Frontal cortex (tissue), 4 donors: Measurements from ENCODE around the gene TRIM17. TPM values are rescaled to one million over a fixed set of nuclear protein-coding genes. Genes with fewer than 3 reads are reported as not detected.

Experiments
- DNase-seq, 2 donors: peaks; one replicate each; pipeline ENCODE4 v3.0.0; 2012; ENCODE audit warnings: low spot score in 2 of 2
- FAIRE-seq: peaks from 2 replicates; lab custom pipeline; 2012; peaks lifted over from hg19 to GRCh38; lab: Jason Lieb, UNC
- total RNA-seq: library from RNA; depleted of rRNA; stranded (reverse); fragments of >200 nt; gene quantifications from one replicate; pipeline ENCODE4 v1.2.3, GENCODE V29; 2014
- donor health status: control.
- donor health status: control.
- donor health status: control.

Gene TRIM17
- total RNA-seq, 1 donor from 2014 or later = 1.6 TPM

GRCh38 chr1:228423404-228424053 is 6.9 kb upstream of the TRIM17 start:
- DNase-seq = no peak
- FAIRE-seq = no peak

GRCh38 chr1:228420968-228421826 is 4.5 kb upstream of the TRIM17 start:
- FAIRE-seq (no peak), DNase-seq (no peak)

- FAIRE-seq = no peak
- no peak for DNase-seq
These were observed 982 bp upstream of the TRIM17 start for GRCh38 chr1:228417483-228418203.

- DNase-seq = no peak
- no peak for FAIRE-seq
These were observed 400 bp upstream of the TRIM17 start for GRCh38 chr1:228417061-228417460.

- FAIRE-seq = no peak
These were observed 826 bp downstream of the TRIM17 start for GRCh38 chr1:228415853-228416216.

GRCh38 chr1:228415221-228415620 is 1.4 kb downstream of the TRIM17 start:
- no peak for DNase-seq
- no peak for FAIRE-seq

More at GRCh38 chr1:228415853-228416216, 826 bp downstream of the TRIM17 start:
- peak in 1 of 2 donors; percentile 40 for DNase-seq

- FAIRE-seq (no peak), DNase-seq (no peak)
These were observed 2.0 kb downstream of the TRIM17 start for GRCh38 chr1:228414511-228415211.

- FAIRE-seq (no peak), DNase-seq (no peak)
These were observed 3.2 kb downstream of the TRIM17 start for GRCh38 chr1:228413241-228414010.

GRCh38 chr1:228411548-228412430 is 4.9 kb downstream of the TRIM17 start:
- FAIRE-seq = no peak
- no peak for DNase-seq

- DNase-seq (no peak), FAIRE-seq (no peak)
These were observed 5.5 kb downstream of the TRIM17 start for GRCh38 chr1:228411121-228411520.

GRCh38 chr1:228410671-228411070 is 6.0 kb downstream of the TRIM17 start:
- FAIRE-seq (no peak), DNase-seq (no peak)

- DNase-seq (no peak), FAIRE-seq (no peak)
These were observed 6.6 kb downstream of the TRIM17 start for GRCh38 chr1:228410015-228410414.

- no peak for FAIRE-seq
These were observed 7.5 kb downstream of the TRIM17 start for GRCh38 chr1:228408869-228409805.

GRCh38 chr1:228408041-228408868 is 8.4 kb downstream of the TRIM17 start:
- no peak for FAIRE-seq
- DNase-seq = no peak

More at GRCh38 chr1:228408869-228409805, 7.5 kb downstream of the TRIM17 start:
- no peak for DNase-seq

- no peak for DNase-seq
- no peak for FAIRE-seq
These were observed 9.3 kb downstream of the TRIM17 start for GRCh38 chr1:228407106-228408040.

- FAIRE-seq (no peak), DNase-seq (no peak)
These were observed 10.8 kb downstream of the TRIM17 start for GRCh38 chr1:228405979-228406228.
